HG02840 (cell line): Measurements from ENCODE around the gene WDR7.

Source experiments
- ATAC-seq: cut with Tn5 transposase; IDR thresholded peaks from one replicate; pipeline ENCODE4 v1.9.1; 2021; ENCODE audit warnings: mild to moderate bottlenecking, moderate library complexity, moderate number of reproducible peaks; ENCODE audit not compliant: unreplicated experiment, low FRiP score

Gene WDR7

GRCh38 chr18:56789889-56790180 lies 138.7 kb downstream of the WDR7 start:
- ATAC-seq: no peak

DNA sequence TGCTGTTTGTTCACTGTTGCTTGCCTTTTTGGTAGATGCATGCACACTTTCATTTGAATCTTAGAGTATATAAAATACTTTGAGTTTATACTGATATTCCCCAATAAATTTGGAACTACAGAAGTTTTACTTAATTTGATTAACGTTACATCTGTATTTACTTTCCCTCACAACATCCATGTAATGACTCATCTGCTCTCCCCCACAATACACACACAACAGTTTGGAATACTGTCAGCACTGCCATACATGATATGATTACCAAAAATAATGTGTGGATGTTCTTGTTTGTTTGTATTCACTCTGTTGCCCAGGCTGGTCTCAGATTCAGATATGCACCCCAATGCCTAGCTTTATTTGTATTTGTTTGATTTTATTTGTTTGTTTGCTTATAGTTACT lies 144.2 kb downstream of the WDR7 start:
- no peak for ATAC-seq

DNA sequence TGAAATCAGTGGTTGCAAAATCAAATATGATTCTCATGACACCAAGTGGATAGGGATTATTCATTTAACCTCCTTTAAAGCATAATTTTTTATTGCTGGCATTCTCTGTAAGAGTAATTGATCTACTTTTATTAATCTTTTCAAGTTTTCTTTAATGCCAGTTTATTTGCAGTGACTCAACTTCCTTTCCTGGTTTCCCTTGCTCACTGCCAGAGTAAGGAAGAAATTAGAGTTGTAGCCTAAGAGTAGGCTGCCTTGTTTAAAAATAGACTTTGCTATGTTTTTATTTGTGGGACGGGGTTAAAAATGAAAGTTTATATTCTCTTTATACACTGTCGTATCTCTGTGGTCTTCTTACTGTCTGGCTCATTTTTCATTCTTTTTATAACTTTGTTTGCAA lies 148.6 kb downstream of the WDR7 start:
- no peak for ATAC-seq

- no peak for ATAC-seq
Measured at GRCh38 chr18:56803051-56803450, 151.9 kb downstream of the WDR7 start.

- no peak for ATAC-seq
Measured at GRCh38 chr18:56804395-56804794, 153.2 kb downstream of the WDR7 start.

- ATAC-seq: no peak
Measured at GRCh38 chr18:56807901-56808300, 156.7 kb downstream of the WDR7 start.

DNA sequence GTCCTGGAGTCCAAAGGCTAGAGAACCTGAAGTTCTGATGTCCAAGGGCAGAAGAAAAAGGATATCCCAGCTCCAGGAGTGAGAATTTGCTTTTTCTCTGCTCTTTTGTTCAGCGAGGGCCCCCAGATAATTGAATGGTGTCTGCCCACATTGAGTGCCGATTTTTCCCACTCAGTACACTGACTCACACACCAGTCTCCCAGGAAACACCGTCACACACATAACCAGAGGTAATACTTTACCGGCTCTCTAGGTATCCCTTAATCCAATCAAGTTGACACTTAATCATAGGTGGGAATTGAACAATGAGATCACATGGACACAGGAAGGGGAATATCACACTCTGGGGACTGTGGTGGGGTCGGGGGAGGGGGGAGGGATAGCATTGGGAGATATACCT lies 161.5 kb downstream of the WDR7 start:
- no peak for ATAC-seq

DNA sequence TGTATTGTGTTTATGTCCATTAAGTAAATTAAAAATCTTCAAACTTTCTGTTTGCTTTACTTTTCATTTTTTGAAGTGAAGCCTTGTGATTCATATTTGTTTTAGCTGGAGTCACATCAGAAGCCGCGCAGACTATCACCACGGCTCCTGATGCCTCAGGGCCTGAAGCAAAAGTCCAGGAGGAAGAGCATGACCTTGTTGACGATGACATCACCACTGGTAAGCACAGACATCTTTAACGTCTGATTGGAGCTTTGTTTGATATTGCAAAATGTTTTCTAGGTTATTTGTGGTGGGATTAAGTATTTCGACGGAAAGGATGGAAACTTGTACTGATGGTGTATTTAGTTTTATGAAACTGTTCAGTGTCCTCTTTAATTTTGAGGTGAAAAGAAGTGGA lies 164.8 kb downstream of the WDR7 start:
- no peak for ATAC-seq

GRCh38 chr18:56823986-56824565 lies 172.9 kb downstream of the WDR7 start:
- no peak for ATAC-seq

DNA sequence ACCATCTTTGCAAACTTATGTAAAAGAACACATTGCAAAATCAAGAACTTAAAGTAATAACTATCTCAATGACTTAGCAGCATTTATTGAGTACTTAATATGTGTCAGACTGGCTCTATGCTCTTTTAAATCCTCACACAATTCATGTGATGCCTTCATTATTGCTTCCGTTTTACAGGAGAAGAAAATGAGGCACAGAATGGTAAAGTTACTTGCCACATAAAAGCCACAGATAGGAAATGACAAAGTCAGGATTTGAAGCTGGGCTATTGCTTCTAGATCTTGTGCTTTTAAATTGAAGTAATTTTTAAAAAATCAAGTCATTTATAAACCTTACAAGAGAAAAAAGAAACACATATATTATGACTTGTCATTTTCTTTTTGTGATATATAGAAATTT lies 174.2 kb downstream of the WDR7 start:
- no peak for ATAC-seq

DNA sequence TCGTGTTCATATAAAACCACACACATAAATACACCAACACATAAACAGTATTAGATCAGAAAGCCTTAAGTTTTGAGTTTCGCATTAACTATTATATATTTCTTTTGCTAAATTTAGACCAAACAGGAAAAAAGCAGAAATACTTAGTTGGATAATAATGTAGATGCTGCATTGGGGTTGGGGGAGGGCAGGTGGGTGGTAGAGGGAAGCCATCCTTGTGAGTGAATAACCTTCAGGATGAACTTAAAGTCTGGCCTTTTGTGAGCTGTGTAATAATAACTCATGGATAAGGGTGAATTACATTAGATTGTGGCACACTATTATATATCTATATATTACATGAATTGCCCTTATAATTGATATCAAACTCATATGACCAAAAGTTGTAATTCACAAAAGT lies 174.7 kb downstream of the WDR7 start:
- no peak for ATAC-seq

- no peak for ATAC-seq
Measured at GRCh38 chr18:56831988-56832387, 180.8 kb downstream of the WDR7 start.

GRCh38 chr18:56835331-56835730 lies 184.2 kb downstream of the WDR7 start:
- no peak for ATAC-seq

GRCh38 chr18:56836173-56836572 lies 185.0 kb downstream of the WDR7 start:
- no peak for ATAC-seq

DNA sequence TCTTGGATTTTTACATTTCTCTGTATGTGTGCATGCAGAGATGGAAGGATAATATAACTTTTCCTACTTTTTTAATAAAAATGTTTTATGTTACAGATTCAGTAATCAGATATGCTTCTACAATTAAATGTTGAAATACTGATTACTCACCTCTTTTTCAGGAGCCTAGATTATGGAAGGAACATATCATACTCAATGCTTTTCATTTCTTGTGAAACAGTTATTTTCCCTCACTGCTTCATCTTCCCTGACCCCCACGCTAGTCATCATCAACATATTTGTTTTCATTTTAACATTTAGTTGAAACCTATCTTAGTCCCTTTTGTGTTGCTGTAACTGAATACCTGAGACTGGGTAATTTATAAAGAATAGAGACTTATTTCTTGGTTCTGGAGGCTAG lies 190.7 kb downstream of the WDR7 start:
- no peak for ATAC-seq

DNA sequence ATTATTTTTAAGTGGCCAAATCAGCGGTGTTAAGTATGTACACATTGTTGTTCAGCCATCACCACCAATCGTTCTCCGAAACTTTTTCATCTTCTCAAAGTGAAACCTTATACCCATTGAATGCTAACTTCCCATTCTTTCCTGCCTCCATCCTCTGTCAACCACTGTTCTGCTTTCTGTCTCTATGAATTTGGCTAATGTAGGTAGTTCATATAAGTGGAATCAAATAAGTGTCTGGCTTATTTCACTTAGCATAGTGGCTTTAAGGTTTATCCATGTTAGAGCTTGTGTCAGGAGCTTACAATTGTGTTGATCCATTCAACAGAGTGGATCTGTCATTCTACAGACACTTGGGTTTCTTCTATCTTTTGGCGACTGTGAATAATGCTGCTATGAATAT lies 192.1 kb downstream of the WDR7 start:
- ATAC-seq: no peak

DNA sequence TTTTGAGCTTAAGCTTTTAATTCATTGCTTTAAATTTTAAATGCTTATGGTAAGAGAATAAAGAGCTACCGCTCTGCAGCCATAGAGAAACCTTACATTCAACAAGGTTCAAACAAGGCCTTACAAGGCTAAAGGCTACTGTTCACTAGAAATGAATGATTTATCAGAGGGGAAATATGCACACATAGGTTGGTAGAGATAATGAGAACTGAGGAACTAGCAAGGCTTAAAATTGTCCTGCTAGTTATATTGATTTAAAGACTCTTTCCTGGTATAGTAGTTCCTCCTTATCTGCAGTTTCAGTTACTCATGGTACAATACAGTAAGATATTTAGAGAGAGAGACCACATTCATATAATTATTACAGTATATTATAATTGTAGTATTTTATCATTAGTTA lies 193.4 kb downstream of the WDR7 start:
- no peak for ATAC-seq

- peak; percentile 82 for ATAC-seq
Measured at GRCh38 chr18:56851774-56852173, 200.6 kb downstream of the WDR7 start.

DNA sequence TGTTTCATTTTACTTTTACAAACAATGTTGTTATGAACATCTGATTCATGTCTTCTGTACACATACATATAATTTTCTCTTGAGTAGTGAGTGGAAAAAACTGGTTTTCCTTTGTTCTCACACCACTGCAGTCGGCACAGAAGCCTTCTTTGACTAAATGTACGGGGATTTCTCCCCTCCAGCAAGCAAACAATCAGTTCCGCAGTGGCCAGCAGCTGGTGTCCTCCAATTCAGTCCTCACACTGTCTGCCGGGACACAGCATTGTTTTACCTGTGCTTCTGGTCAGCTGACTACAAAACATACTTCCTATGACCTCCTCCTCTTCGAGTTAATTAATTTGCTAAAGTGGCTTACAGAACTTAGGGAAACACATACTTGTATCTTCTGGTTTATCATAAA lies 202.8 kb downstream of the WDR7 start:
- no peak for ATAC-seq

- ATAC-seq: no peak
Measured at GRCh38 chr18:56861244-56861643, 210.1 kb downstream of the WDR7 start.

GRCh38 chr18:56869189-56869777 lies 218.1 kb downstream of the WDR7 start:
- no peak for ATAC-seq

- no peak for ATAC-seq
Measured at GRCh38 chr18:56870982-56871381, 219.8 kb downstream of the WDR7 start.

GRCh38 chr18:56872140-56872539 lies 221.0 kb downstream of the WDR7 start:
- no peak for ATAC-seq
